LHCN-M2 (cell line): ENCODE measurements around the gene CSH2. TPM values are rescaled to one million over a fixed set of nuclear protein-coding genes. Genes with fewer than 3 reads are reported as not detected.
A peak's percentile ranks its signal among the peaks of the same experiment; 100 is the strongest.

ENCODE experiments used
- DNase-seq: peaks from one replicate; pipeline ENCODE4 v3.0.0-alpha.2; 2012; ENCODE audit warnings: low read depth
- total RNA-seq: library from RNA; depleted of rRNA; stranded (reverse); fragments of >200 nt; gene quantifications from 2 replicates; pipeline ENCODE4 v1.2.3, GENCODE V29; 2014; rRNA removed

The CSH2 gene
- total RNA-seq, 1 experiment from 2014 or later: not detected

DNA sequence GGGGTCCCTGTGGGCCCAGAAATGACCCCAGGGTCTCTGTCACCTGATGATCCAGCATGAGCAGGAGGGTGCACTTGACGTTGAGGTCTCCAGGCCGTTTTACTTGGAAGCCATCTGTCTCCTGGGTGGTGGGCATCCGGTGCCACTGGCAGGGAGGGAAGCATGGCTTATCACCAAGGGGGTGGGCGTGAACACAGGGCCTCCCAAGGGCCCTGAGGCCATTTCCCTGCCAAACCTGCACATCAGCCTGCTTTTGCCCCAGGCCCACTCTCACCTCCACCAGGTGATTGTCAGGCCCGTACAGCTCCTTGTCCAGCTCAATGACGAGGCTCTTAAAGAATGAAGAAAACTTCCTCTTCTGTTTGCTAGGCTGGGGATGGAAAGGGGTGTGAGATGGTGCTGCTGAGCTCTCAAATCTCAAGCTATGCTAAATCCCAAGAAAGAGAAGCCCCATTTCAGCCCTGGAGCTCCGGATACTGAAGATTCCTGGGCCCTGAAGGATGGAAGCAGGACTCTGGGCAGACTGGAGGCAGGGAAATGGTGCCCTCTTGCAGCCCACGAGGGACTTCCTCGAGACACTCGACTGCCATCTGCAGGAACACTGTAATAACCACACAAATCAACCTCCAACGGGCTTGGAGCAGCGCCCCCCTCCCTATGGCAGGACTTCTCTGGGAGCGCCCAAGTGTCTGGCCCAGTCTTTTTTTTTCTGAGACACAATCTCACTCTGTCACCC is 38.9 kb downstream of the CSH2 start:
- peak; percentile 88 for DNase-seq

DNA sequence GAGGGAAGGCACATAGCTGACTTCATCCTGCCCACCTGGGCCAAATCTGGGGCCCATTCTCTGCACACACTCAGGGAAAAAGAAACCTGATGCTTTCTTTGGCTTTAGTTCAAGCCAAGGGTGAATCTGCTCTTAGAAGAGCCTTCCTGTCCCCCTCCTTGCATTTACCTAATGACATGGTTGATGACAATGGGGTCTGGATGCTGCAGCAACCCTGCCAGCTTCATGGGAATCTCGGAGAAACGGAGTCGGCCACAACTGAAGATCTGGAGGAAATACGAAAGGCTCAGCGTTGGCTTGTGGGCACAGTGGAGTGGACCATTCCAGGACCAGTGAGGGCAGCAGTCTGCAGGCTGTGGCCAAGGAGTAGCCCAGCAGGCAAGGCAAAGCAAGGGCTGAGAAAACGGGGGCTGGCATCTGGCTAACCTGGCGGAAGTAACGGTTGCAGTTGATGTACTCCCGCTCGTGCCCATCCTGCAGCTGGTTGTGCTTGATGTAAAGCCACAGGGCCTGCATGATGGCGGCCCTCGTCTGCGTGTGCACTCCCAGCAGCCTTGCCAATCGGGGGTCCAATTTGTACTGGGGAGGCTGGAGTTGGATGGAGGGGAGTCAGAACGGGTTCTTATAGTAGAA is 39.6 kb downstream of the CSH2 start:
- no peak for DNase-seq

DNA sequence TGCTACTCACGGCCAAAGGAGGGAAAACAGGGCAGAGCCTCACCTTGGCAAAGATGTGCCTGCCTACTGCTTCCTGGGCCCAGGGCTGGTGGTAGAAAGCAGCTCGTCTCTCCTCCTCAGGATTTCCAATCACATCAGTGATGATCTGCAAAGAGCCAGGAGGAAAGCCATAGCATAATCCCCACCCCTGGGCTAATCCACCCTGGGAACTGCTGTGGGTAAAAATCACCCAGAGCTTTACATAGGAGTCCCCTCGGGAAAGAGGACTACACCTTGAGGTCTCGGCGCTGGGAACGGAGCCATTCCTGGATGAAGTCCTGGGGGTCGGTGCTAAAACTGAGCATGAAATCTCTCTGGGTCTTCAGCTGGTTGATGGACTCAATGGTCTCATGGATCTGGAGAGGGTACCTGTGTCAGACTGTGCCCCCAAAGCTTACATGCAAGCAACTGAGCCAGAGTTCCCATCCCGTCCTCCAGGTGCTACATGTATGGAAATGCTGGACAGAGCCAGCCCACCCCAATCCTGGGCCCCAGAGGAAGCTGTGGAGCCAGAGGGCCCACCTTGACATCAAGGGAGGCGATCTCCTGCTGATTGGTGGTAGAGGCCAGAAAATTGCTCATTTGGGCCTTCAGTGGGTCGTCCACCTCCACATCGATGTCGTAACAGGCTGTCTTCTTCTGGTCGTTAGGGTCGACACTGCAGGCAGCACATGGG is 40.3 kb downstream of the CSH2 start:
- DNase-seq: no peak

- DNase-seq: no peak
Observed at GRCh38 chr17:63832455-63832854, 41.0 kb downstream of the CSH2 start.

DNA sequence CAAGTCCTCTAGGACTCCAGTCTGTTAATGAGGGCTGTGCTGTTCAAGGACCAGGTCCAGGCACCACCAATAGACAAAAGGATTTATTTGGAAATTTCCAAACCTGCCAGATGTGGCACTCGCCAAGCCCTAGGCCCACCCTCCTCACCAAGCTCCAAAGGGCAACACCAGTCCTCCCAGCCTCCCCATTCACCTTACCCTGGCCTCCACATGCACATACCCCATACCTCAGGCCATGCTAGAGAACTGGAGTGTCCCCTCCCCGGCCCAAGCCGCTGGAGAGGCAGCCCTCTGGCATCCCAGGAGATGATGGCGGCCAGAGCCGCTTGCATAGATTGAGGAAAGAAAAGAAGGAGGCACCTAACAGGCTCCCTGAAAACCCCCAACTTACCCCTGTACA is 41.5 kb downstream of the CSH2 start:
- no peak for DNase-seq

DNA sequence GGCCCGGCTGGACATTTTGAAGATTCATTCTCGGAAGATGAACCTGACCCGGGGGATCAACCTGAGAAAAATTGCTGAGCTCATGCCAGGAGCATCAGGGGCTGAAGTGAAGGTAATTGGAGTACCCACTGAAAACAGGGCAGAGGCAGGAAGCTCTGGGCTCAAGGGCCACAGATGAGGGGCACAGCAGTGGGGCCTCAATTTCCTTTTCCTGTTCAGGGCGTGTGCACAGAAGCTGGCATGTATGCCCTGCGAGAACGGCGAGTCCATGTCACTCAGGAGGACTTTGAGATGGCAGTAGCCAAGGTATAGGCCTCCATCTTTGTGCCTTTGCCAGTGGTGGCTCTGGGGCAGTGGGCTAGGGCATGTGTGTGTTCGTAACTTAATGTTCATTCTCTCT is 42.0 kb downstream of the CSH2 start:
- no peak for DNase-seq

- no peak for DNase-seq
Observed at GRCh38 chr17:63830904-63831491, 42.5 kb downstream of the CSH2 start.

DNA sequence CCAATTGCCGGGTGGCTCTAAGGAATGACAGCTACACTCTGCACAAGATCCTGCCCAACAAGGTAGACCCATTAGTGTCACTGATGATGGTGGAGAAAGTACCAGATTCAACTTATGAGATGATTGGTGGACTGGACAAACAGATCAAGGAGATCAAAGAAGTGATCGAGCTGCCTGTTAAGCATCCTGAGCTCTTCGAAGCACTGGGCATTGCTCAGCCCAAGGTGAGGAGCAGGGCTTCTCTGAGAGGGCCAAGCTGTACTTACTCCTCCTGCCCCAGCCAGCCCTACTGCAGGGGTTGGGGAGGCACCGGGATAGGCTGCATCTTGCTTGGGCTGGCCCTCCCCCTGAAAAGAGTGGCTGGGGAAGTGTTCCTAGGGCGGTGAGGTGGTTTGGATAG is 43.2 kb downstream of the CSH2 start:
- DNase-seq: no peak

- no peak for DNase-seq
Observed at GRCh38 chr17:63828936-63829335, 44.5 kb downstream of the CSH2 start.

GRCh38 chr17:63827801-63828221 is 45.7 kb downstream of the CSH2 start:
- no peak for DNase-seq

GRCh38 chr17:63827002-63827800 is 46.3 kb downstream of the CSH2 start, which contains the start of the genes FTSJ3 and PSMC5:
FTSJ3 (minus strand) TSS chr17:63827663; CDS start chr17:63826902, 761 bp downstream.
PSMC5 (plus strand) TSS chr17:63827431; CDS start chr17:63827491, 60 bp downstream.
- peak; percentile 93 for DNase-seq

DNA sequence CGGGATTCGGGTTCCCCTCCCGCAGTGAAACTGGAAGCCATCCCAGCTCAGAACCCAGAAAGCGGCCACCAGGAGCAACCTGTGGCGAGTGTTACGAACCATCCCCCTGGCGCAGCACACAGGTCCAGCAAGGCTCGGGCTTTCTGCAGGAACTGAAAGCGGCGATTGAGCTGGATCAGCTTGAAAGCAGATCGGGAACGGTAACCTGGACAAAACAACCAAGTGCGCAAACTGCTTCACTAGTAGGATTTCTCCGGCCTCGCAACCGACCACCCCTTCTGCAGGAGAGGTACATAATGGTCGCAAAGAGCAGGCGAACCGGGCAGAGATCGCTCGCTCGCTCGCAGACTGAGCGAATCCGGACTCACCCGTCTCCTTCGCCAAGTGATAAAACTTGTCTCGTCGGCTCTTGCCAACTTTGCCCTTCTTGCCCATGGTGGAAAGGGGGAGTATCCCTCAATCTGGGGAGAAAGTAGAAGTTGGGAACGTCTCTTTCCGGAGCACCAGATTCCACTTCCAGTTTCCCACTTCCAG is 46.9 kb downstream of the CSH2 start:
- peak; percentile 15 for DNase-seq

- no peak for DNase-seq
Observed at GRCh38 chr17:63824362-63824761, 49.1 kb downstream of the CSH2 start.

DNA sequence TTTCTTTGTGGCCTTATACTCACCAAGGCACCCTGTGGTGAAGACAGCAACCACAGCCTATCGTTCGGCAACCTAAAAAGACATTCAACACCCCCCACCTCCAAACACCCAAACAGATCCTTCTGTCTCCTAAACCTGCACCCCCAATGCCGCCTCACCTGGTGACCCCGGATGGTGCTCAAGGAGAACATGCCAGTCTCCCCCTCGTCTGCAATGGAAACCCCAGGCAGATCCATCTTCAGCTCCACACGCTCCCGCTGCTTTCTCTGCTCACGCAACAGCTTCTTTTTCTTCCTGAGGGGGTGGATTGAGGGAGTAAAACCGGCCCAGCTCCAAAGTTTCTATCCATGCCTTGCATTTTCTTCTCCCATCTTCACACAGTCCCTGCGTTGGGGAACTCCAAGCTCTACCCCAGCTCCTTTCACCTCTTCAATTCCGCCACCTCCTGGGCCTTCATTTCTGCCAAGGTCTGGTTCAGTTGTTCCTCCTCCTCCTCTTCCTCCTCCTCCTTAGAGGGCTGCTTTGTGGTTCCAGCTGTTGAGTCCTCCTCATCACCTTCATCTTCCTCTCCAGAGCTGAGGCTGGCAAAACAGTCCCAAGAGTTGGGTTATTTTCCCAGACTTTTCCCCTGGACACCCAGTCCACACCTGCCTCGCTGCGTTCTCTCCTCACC is 49.7 kb downstream of the CSH2 start:
- DNase-seq: no peak

DNA sequence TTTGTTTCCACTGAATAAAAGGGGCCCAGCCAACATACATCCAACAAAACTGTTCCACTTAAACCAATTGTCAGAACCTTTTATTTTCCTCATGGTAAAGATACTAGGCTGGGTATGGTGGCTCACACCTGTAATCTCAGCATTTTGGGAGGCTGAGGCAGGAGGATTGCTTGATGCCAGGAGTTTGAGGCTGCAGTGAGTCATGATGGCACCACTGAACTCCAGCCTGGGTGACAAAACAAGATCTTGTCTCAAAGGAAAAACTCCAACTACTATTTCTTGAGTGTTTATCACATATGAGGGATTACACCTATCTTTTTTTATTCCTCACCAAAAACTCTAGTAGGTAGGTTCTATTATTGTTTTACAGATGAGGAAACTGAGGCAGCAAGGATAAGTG is 50.9 kb downstream of the CSH2 start:
- DNase-seq: no peak

Other genes with a start within 250 kb of the CSH2 start
- 10.5 and 11.7 TPM in 2 replicates for gene LIMD2, start 173.6 kb downstream of the CSH2 start, total RNA-seq
- 21.6 and 21.7 TPM in 2 replicates for gene STRADA, start 131.9 kb downstream of the CSH2 start, total RNA-seq
- 51.3 and 60.3 TPM in 2 replicates for gene CCDC47, start 100.1 kb downstream of the CSH2 start, total RNA-seq
- 38.1 and 49.6 TPM in 2 replicates for gene DDX42, start 99.5 kb downstream of the CSH2 start, total RNA-seq
- gene PSMC5, start 46.2 kb downstream of the CSH2 start, total RNA-seq: 51.4 and 71.6 TPM in 2 replicates
- 39.1 and 44.3 TPM in 2 replicates for gene FTSJ3, start 46.0 kb downstream of the CSH2 start, total RNA-seq
- 94.3 and 94.5 TPM in 2 replicates for gene SMARCD2, start 31.0 kb downstream of the CSH2 start, total RNA-seq
- gene GH2, start 8.3 kb upstream of the CSH2 start, total RNA-seq: not detected in 2 replicates
- gene CSH1, start 22.9 kb upstream of the CSH2 start, total RNA-seq: not detected in 2 replicates
- not detected in 2 replicates for gene CSHL1, start 37.6 kb upstream of the CSH2 start, total RNA-seq
- gene GH1, start 45.2 kb upstream of the CSH2 start, total RNA-seq: not detected in 2 replicates
- gene CD79B, start 58.7 kb upstream of the CSH2 start, total RNA-seq: not detected in 2 replicates
- gene SCN4A, start 99.2 kb upstream of the CSH2 start, total RNA-seq: 0.06 TPM in 1 of 2 replicates, not detected in the other
- 0.13 TPM in 1 of 2 replicates, not detected in the other for gene PRR29, start 124.7 kb upstream of the CSH2 start, total RNA-seq
- 0.29 and 1.2 TPM in 2 replicates for gene ICAM2, start 147.0 kb upstream of the CSH2 start, total RNA-seq